ES-I3 (cell line): ENCODE data around the gene FGF22.
"Not testable (repeated sequence)": the region's sequence is repeated elsewhere in the genome, so short reads cannot be mapped to it uniquely, and the experiment has no call there.

Source experiments
- H3K36me3 ChIP-seq: 2 replicates; pipeline ENCODE4 v1.6.1; 2013; ENCODE audit warnings: mild to moderate bottlenecking, low read length, control low read depth, moderate library complexity; ENCODE audit not compliant: insufficient read depth
- H3K4me1 ChIP-seq: 2 replicates; pipeline ENCODE4 v1.6.1; 2013; ENCODE audit warnings: mild to moderate bottlenecking, control low read depth, low read length; ENCODE audit not compliant: insufficient read depth
- H3K9ac ChIP-seq: 2 replicates; pipeline ENCODE4 v1.6.1; 2013; ENCODE audit warnings: low read depth, mild to moderate bottlenecking, low read length, moderate library complexity
- H3K9me3 ChIP-seq: 2 replicates; pipeline ENCODE4 v1.6.1; 2013; ENCODE audit warnings: mild to moderate bottlenecking, low read length, moderate library complexity; ENCODE audit not compliant: control insufficient read depth, insufficient read depth

The FGF22 gene

GRCh38 chr19:660793-661426, 21.2 kb downstream of the FGF22 start:
- H3K9ac ChIP-seq: peak overlapping the region; percentile 90; the same call in 1 of the 2 replicates
- no peaks in the 10 kb centered on the region for H3K4me1 ChIP-seq
- no peaks in the 10 kb centered on the region; the same call in 1 of the 2 replicates for H3K36me3 ChIP-seq
- no peaks in the 10 kb centered on the region for H3K9me3 ChIP-seq

GRCh38 chr19:661427-662196, 21.9 kb downstream of the FGF22 start:
- H3K4me1 ChIP-seq: no peaks in the 10 kb centered on the region
- peak overlapping the region; percentile 90 for H3K9ac ChIP-seq
- no peaks in the 10 kb centered on the region for H3K9me3 ChIP-seq
- H3K36me3 ChIP-seq: no peaks in the 10 kb centered on the region; the same call in 1 of the 2 replicates

GRCh38 chr19:662207-662961, 22.7 kb downstream of the FGF22 start:
- H3K9ac ChIP-seq: peak overlapping the region; percentile 90
- H3K4me1 ChIP-seq: no peaks in the 10 kb centered on the region

GRCh38 chr19:662962-663681, 23.4 kb downstream of the FGF22 start, which contains the start of gene RNF126:
TSS of gene RNF126 (minus strand) at chr19:663214. CDS start at chr19:663121, 93 bp downstream.
- Histone ChIP-seq H3K9ac (peak within 1 kb of the TSS; percentile 90), H3K4me1 (no peaks in the 10 kb centered on the region), H3K9me3 (no peaks in the 10 kb centered on the region), H3K36me3 (no peaks in the 10 kb centered on the region; the same call in 1 of the 2 replicates)

More at GRCh38 chr19:662207-662961, 22.7 kb downstream of the FGF22 start:
- no peaks in the 10 kb centered on the region; the same call in 1 of the 2 replicates for H3K36me3 ChIP-seq
- no peaks in the 10 kb centered on the region for H3K9me3 ChIP-seq

GRCh38 chr19:663682-664117, 24.0 kb downstream of the FGF22 start:
- H3K9ac ChIP-seq: peak overlapping the region; percentile 82; the same call in 1 of the 2 replicates

GRCh38 chr19:664913-665443, 25.3 kb downstream of the FGF22 start:
- H3K36me3 ChIP-seq: no peaks in the 10 kb centered on the region
- H3K4me1 ChIP-seq: no peaks in the 10 kb centered on the region
- no peaks in the 10 kb centered on the region for H3K9me3 ChIP-seq
- H3K9ac ChIP-seq: no peak overlapping the region

More at GRCh38 chr19:663682-664117, 24.0 kb downstream of the FGF22 start:
- no peaks in the 10 kb centered on the region for H3K9me3 ChIP-seq
- no peaks in the 10 kb centered on the region for H3K4me1 ChIP-seq
- no peaks in the 10 kb centered on the region; the same call in 1 of the 2 replicates for H3K36me3 ChIP-seq

- H3K36me3 ChIP-seq, H3K9ac ChIP-seq, H3K4me1 ChIP-seq, H3K9me3 ChIP-seq: not testable (repeated sequence)
Observed at GRCh38 chr19:666985-667573, 27.4 kb downstream of the FGF22 start.

GRCh38 chr19:668675-669434, 29.2 kb downstream of the FGF22 start:
- not testable (repeated sequence) for H3K9ac ChIP-seq, H3K4me1 ChIP-seq, H3K9me3 ChIP-seq, H3K36me3 ChIP-seq

GRCh38 chr19:670609-671075, 31.0 kb downstream of the FGF22 start:
- Histone ChIP-seq H3K9me3 (no peaks in the 10 kb centered on the region), H3K36me3 (no peaks in the 10 kb centered on the region), H3K4me1 (no peaks in the 10 kb centered on the region), H3K9ac (no peak overlapping the region)

- peaks cover 4% of the 10 kb centered on the region; the same call in 1 of the 2 replicates for H3K4me1 ChIP-seq
- H3K9ac ChIP-seq: no peak overlapping the region
Observed at GRCh38 chr19:674282-675151, 34.8 kb downstream of the FGF22 start.

GRCh38 chr19:676007-676338, 36.3 kb downstream of the FGF22 start:
- Histone ChIP-seq H3K9me3 (no peaks in the 10 kb centered on the region), H3K9ac (0 out of 2 replicates have a peak overlapping the region, but pooled peaks have one; percentile 6), H3K4me1 (peaks cover 4% of the 10 kb centered on the region; the same call in 1 of the 2 replicates), H3K36me3 (no peaks in the 10 kb centered on the region)

More at GRCh38 chr19:674282-675151, 34.8 kb downstream of the FGF22 start:
- H3K36me3 ChIP-seq: no peaks in the 10 kb centered on the region
- no peaks in the 10 kb centered on the region for H3K9me3 ChIP-seq
